ENCODE measurements around the gene EFHC1. TPM values are rescaled to one million over a fixed set of nuclear protein-coding genes. Genes with fewer than 3 reads are reported as not detected.

Gene EFHC1
- total and polyA plus RNA-seq, 8 donors = 14.6 to 73.0 (median 53.1) TPM

GRCh38 chr6:52399511-52400312, 20.4 kb upstream of the EFHC1 start:
- Histone ChIP-seq H3K36me3 (peaks cover 0 to 15% of the 10 kb centered on the region in 2 donors), H3K27me3 (no peaks in the 10 kb centered on the region), H3K9me3 (no peaks in the 10 kb centered on the region), H3K4me3 (no peak overlapping the region), H3K27ac (no peak overlapping the region), H3K4me1 (peaks cover 0 to 9% of the 10 kb centered on the region in 2 donors)
- intact Hi-C loops (cut with DNase I) = loop anchor here in 1 of 2 donors (5.0 kb wide), 1 partner anchor 112 kb away; no protein-coding TSS in a partner anchor
- ATAC-seq = peak; percentile 90
- DNase-seq = peak in 1 of 4 donors; percentile 61
- peak; percentile 58 to 85 for TF ChIP-seq CTCF (IDR thresholded peaks at IDR 0.05)

DNA sequence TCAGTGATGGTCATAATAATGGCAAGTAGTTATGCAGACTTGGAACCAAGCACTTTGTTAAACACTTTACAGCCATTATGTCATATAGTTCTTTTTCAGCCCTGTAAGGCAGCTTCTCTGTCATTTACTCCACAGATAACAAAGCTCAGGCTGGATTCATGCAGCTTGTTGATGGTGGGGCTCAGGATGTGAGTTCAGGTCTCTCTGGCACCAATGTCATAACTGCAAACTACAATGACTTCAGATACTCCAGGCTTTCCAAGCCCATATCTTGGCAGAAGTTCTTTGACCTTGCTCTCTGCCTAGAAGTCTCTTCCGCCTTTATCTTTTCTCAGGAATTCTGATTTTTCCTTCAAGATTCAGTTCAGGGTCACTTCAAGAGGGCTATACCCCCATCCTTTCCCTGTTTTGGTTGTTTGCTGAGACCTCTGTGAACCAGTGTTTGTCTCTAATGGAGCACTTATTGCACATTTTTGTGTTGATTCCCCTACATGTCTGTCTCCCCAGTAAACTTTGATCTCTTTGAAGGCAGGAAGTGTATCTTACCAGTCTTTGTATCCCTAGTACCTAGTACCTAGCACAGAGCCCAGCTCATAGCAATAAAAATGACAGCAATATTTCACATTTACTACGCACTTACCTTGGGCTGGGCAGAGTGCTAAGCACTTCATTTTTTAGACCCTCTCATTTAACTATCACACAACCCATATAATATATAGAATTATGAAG, 19.7 kb upstream of the EFHC1 start:
- DNase-seq (no peak), ATAC-seq (no peak)
- H3K4me3 ChIP-seq = no peak overlapping the region
- TF ChIP-seq CTCF (IDR thresholded peaks at IDR 0.05) = no peak
- intact Hi-C loops (cut with DNase I) = no loop called here
- peaks cover 0 to 9% of the 10 kb centered on the region in 2 donors for H3K4me1 ChIP-seq
- no peak overlapping the region for H3K27ac ChIP-seq
- H3K27me3 ChIP-seq = no peaks in the 10 kb centered on the region
- H3K9me3 ChIP-seq = no peaks in the 10 kb centered on the region
- H3K36me3 ChIP-seq = peaks cover 0 to 15% of the 10 kb centered on the region in 2 donors

DNA sequence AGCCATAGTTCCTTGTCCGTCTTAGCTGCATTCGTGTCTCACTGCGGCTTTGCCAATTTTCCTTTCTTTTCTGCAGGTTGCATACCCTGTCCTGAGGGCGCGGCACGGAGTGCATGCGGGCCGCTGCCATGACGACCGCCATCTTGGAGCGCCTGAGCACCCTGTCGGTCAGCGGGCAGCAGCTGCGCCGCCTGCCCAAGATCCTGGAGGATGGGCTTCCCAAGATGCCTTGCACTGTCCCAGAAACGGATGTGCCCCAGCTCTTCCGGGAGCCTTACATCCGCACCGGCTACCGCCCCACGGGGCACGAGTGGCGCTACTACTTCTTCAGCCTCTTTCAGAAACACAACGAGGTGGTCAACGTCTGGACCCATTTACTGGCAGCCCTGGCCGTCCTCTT, 17.1 kb upstream of the EFHC1 start:
- no peak for ATAC-seq
- H3K27ac ChIP-seq = no peak overlapping the region
- intact Hi-C loops (cut with DNase I) = no loop called here
- TF ChIP-seq CTCF (IDR thresholded peaks at IDR 0.05) = no peak
- peaks cover 0 to 5% of the 10 kb centered on the region in 2 donors for H3K4me1 ChIP-seq
- H3K4me3 ChIP-seq = no peak overlapping the region
- no peak for DNase-seq
- H3K9me3 ChIP-seq = no peaks in the 10 kb centered on the region
- H3K36me3 ChIP-seq = peaks cover 0 to 15% of the 10 kb centered on the region in 2 donors
- no peaks in the 10 kb centered on the region for H3K27me3 ChIP-seq

GRCh38 chr6:52403627-52404026, 16.5 kb upstream of the EFHC1 start:
- intact Hi-C loops (cut with DNase I) = no loop called here
- Histone ChIP-seq H3K36me3 (peaks cover 0 to 15% of the 10 kb centered on the region in 2 donors), H3K4me3 (no peak overlapping the region), H3K9me3 (no peaks in the 10 kb centered on the region), H3K27me3 (no peaks in the 10 kb centered on the region), H3K4me1 (peaks cover 0 to 5% of the 10 kb centered on the region in 2 donors), H3K27ac (no peak overlapping the region)
- TF ChIP-seq CTCF (IDR thresholded peaks at IDR 0.05) = no peak
- ATAC-seq = no peak
- no peak for DNase-seq

DNA sequence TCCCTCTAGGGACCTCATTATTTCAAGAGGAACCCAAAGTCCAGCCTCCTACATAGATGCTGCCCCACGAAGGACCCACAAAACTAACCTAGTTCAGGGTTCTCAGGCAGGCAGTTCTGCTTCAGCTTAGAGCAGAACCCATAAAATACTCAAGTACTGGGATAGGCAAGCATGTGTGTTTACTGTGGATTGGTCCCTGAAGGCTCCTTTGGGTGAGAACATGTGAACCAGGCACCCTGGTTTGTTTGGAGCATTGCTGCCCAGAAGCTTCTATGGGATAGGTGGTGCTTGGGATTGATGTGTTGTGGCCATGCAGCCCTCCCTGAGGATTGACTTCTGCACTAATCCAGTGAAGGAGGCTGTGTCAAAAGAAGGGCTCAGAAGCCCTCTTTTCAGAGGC, 14.9 kb upstream of the EFHC1 start:
- H3K9me3 ChIP-seq = no peaks in the 10 kb centered on the region

More for the DNA sequence above, 14.9 kb upstream of the EFHC1 start:
- H3K36me3 ChIP-seq = peaks cover 0 to 15% of the 10 kb centered on the region in 2 donors
- no peaks in the 10 kb centered on the region for H3K4me1 ChIP-seq
- intact Hi-C loops (cut with DNase I) = no loop called here
- DNase-seq (no peak), ATAC-seq (no peak)
- H3K4me3 ChIP-seq = no peak overlapping the region
- TF ChIP-seq CTCF (IDR thresholded peaks at IDR 0.05) = no peak
- no peaks in the 10 kb centered on the region for H3K27me3 ChIP-seq
- no peak overlapping the region for H3K27ac ChIP-seq
